Measurements from ENCODE around the gene RAB7B. TPM values are rescaled to one million over a fixed set of nuclear protein-coding genes. Genes with fewer than 3 reads are reported as not detected.
"Not testable (repeated sequence)": the region's sequence is repeated elsewhere in the genome, so short reads cannot be mapped to it uniquely, and the experiment has no call there.

RAB7B gene
- total RNA-seq, 2 experiments from 2014 or later: not detected

- DNase-seq (no peak), ATAC-seq (no peak)
- Mint-ChIP-seq H3K27me3 (peaks cover 9% of the 10 kb centered on the region), H3K27ac (no peak overlapping the region), H3K36me3 (no peaks in the 10 kb centered on the region), H3K9me3 (ENCODE audit: low read depth) (peaks cover 4% of the 10 kb centered on the region), H3K4me1 (peaks cover 9% of the 10 kb centered on the region), H3K4me3 (no peak overlapping the region)
- CTCF ChIA-PET: interaction anchor here (1.8 to 2.3 kb wide), 3 partner anchors 15 to 24 kb away, joined by 6 to 8 read pairs (median 7); no protein-coding TSS in a partner anchor
Observed at GRCh38 chr1:206000641-206001339, 2.4 kb downstream of the RAB7B start.

GRCh38 chr1:205998457-205999241 is 4.5 kb downstream of the RAB7B start:
- CTCF ChIA-PET: interaction anchor here (1.0 to 2.3 kb wide), 6 partner anchors 16 to 340 kb away, joined by 3 to 8 read pairs (median 3); no protein-coding TSS in a partner anchor
- no peaks in the 10 kb centered on the region for H3K36me3 Mint-ChIP-seq
- H3K4me1 Mint-ChIP-seq: no peaks in the 10 kb centered on the region
- no peak overlapping the region for H3K4me3 Mint-ChIP-seq
- H3K27ac Mint-ChIP-seq: no peak overlapping the region
- no peaks in the 10 kb centered on the region for H3K9me3 Mint-ChIP-seq (ENCODE audit: low read depth)
- DNase-seq (no peak), ATAC-seq (no peak)
- H3K27me3 Mint-ChIP-seq: peaks cover 14% of the 10 kb centered on the region

DNA sequence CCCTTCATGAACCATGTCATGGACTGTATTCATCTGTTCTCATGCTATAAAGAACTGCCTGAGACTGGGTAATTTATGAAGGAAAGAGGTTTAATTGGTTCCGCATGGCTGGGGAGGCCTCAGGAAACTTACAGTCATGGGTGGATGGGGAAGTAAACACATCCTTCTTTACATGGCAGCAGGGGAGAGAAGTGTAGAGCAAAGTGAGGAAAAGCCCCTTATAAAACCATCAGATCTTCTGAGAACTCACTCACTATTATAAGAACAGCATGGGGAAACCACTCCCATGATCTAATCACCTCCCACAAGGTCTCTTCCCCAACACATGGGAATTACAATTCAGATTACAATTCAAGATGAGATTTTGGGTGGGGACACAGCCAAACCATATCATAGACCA is 6.6 kb downstream of the RAB7B start:
- not testable (repeated sequence) for H3K27ac Mint-ChIP-seq; H3K9me3 Mint-ChIP-seq (ENCODE audit: low read depth); H3K36me3 Mint-ChIP-seq; ATAC-seq; H3K4me1 Mint-ChIP-seq; DNase-seq; H3K4me3 Mint-ChIP-seq
- H3K27me3 Mint-ChIP-seq: peaks cover 22% of the 10 kb centered on the region
- CTCF ChIA-PET: interaction anchor here (3.1 kb wide), 1 partner anchor 19 kb away, joined by 12 read pairs; no protein-coding TSS in a partner anchor

DNA sequence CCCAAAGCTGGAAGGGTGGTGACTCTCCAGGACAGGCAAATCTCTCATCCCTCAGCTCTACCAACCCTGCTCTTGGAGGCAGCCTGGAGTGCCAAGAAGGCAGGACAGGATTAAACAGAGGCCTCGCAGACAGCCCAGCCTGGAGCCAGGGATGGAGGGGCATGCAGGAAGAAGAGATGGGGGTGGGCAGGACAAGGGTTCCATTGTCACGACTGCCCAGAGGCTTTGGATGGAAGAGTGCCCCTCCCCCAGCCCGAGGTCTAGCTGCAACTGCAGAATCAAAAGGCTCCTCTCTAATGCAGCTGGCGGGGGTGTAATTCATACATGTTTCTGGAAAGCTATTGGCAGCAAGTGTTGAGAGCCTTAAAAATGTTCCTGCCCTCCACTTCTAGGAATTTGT is 8.8 kb downstream of the RAB7B start:
- DNase-seq: no peak
- Mint-ChIP-seq H3K36me3 (no peaks in the 10 kb centered on the region), H3K27ac (no peak overlapping the region), H3K4me3 (no peak overlapping the region), H3K4me1 (no peaks in the 10 kb centered on the region), H3K9me3 (ENCODE audit: low read depth) (no peaks in the 10 kb centered on the region), H3K27me3 (peaks cover 34% of the 10 kb centered on the region)
- CTCF ChIA-PET: interaction anchor here (1.2 to 1.5 kb wide), 2 partner anchors 112 to 202 kb away, joined by 3 read pairs; no protein-coding TSS in a partner anchor
- no peak for ATAC-seq

DNA sequence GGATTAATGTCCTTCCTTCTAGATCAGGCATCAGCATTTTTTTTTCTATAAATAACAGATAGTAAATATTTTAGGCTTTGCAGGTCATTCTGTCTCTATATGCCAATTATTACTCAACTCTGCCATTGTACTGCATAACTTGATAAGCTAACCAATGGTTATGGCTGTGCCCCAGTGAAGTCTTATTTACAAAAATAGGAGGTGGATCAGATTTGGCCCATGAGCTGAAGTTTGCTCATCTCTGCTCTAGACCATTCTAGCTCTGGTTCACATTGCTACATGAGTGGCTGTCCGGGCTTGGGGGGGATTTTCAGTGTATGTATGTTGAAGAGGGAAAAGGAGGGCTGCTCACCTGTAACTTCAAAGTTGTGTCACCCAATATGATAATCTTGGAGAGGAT is 10.1 kb downstream of the RAB7B start:
- ATAC-seq (no peak), DNase-seq (no peak)
- H3K9me3 Mint-ChIP-seq (ENCODE audit: low read depth): no peaks in the 10 kb centered on the region
- H3K27me3 Mint-ChIP-seq: peaks cover 34% of the 10 kb centered on the region
- H3K36me3 Mint-ChIP-seq: no peaks in the 10 kb centered on the region
- no peaks in the 10 kb centered on the region for H3K4me1 Mint-ChIP-seq
- no peak overlapping the region for H3K4me3 Mint-ChIP-seq
- CTCF ChIA-PET: interaction anchor here (0.8 to 2.9 kb wide), 6 partner anchors 15 to 201 kb away, joined by 3 to 10 read pairs (median 3); no protein-coding TSS in a partner anchor
- H3K27ac Mint-ChIP-seq: no peak overlapping the region

GRCh38 chr1:205992218-205992882 is 10.8 kb downstream of the RAB7B start:
- no peak for ATAC-seq
- peaks cover 29% of the 10 kb centered on the region for H3K27me3 Mint-ChIP-seq
- DNase-seq: no peak
- no peaks in the 10 kb centered on the region for H3K36me3 Mint-ChIP-seq
- H3K27ac Mint-ChIP-seq: no peak overlapping the region
- H3K9me3 Mint-ChIP-seq (ENCODE audit: low read depth): no peaks in the 10 kb centered on the region
- CTCF ChIA-PET: interaction anchor here (0.8 to 2.9 kb wide), 3 partner anchors 15 to 20 kb away, joined by 3 to 10 read pairs (median 3); no protein-coding TSS in a partner anchor
- H3K4me1 Mint-ChIP-seq: no peaks in the 10 kb centered on the region
- no peak overlapping the region for H3K4me3 Mint-ChIP-seq

- Mint-ChIP-seq H3K36me3 (no peaks in the 10 kb centered on the region), H3K9me3 (ENCODE audit: low read depth) (no peaks in the 10 kb centered on the region), H3K4me1 (no peaks in the 10 kb centered on the region), H3K4me3 (no peak overlapping the region), H3K27ac (no peak overlapping the region), H3K27me3 (peaks cover 25% of the 10 kb centered on the region)
- ATAC-seq: no peak
- no peak for DNase-seq
- CTCF ChIA-PET: interaction anchor here (1.5 to 2.9 kb wide), 2 partner anchors 11 to 14 kb away, joined by 3 to 10 read pairs; no protein-coding TSS in a partner anchor
Observed at GRCh38 chr1:205991237-205991636, 12.0 kb downstream of the RAB7B start.

DNA sequence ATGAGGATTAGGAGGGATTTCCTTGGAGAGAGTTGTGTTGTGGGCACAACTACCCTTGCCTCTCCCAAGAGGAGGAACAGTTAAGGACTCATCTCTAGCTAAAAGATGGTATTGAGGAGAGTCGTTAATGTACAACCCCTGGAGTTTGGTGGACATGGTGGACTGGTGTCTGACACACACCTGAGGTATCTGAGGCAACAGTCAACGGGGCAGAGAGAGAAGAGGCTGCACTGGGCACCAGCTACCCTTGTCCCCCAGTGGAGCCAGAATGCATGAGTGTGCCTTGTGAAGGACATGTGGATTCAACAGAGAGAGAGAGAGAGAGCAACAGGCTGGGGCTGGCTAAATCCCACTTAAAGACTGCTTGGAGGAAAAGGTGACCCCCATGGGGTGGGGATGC is 13.0 kb downstream of the RAB7B start:
- Mint-ChIP-seq H3K4me1 (no peaks in the 10 kb centered on the region), H3K4me3 (no peak overlapping the region), H3K27me3 (peaks cover 25% of the 10 kb centered on the region), H3K9me3 (ENCODE audit: low read depth) (no peaks in the 10 kb centered on the region), H3K36me3 (no peaks in the 10 kb centered on the region), H3K27ac (no peak overlapping the region)
- CTCF ChIA-PET: interaction anchor here (1.5 kb wide), 1 partner anchor 10 kb away, joined by 3 read pairs; no protein-coding TSS in a partner anchor
- ATAC-seq: no peak
- DNase-seq: no peak

DNA sequence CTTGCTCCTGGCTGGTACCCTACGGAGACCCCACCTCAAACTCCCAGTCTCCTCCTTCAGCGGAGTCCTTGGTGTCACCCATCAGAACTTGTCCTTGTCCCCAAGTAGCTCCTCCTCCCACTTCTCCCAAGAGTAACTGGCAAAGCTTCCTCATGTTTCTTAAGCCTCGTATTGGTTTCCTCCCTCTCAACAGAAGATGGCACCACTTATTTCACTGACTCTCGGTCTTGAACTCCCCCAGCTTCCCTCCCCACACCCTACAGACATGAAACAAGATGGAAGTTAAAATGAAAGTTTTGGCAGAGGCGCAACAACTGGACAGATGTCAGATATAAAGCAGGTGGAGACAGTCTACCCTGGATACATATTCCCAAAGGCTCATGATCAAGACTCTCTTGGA is 13.4 kb downstream of the RAB7B start:
- H3K9me3 Mint-ChIP-seq (ENCODE audit: low read depth): no peaks in the 10 kb centered on the region
- CTCF ChIA-PET: no interaction called here
- no peak for ATAC-seq
- no peaks in the 10 kb centered on the region for H3K36me3 Mint-ChIP-seq
- H3K27me3 Mint-ChIP-seq: peaks cover 24% of the 10 kb centered on the region
- no peaks in the 10 kb centered on the region for H3K4me1 Mint-ChIP-seq
- no peak overlapping the region for H3K4me3 Mint-ChIP-seq
- H3K27ac Mint-ChIP-seq: no peak overlapping the region
- no peak for DNase-seq

DNA sequence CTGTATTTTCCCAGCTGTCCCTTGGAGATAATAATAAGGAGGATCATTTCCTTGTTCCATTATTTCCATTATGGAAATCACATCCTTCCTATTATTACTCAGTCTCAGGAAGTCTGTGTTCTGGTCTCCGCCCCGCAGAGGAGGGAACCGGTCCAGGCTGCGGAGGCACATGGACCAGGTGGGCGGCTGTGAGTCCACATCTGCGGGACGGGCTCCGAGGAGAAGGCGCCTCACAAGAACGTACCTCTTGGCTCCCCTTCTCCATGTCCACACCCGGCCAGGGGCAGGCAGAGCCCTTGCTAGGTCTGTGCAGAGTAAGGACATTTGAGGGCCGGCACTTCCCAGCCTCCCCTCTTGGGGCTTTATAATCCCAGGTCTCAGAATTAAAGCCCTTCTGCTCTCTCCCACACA is 14.6 kb downstream of the RAB7B start:
- Mint-ChIP-seq H3K4me3 (no peak overlapping the region), H3K9me3 (ENCODE audit: low read depth) (no peaks in the 10 kb centered on the region), H3K27me3 (peaks cover 20% of the 10 kb centered on the region), H3K27ac (no peak overlapping the region), H3K36me3 (no peaks in the 10 kb centered on the region), H3K4me1 (no peaks in the 10 kb centered on the region)
- no peak for DNase-seq
- CTCF ChIA-PET: interaction anchor here (3.2 kb wide), 1 partner anchor 11 kb away, joined by 21 read pairs; no protein-coding TSS in a partner anchor
- ATAC-seq: no peak

DNA sequence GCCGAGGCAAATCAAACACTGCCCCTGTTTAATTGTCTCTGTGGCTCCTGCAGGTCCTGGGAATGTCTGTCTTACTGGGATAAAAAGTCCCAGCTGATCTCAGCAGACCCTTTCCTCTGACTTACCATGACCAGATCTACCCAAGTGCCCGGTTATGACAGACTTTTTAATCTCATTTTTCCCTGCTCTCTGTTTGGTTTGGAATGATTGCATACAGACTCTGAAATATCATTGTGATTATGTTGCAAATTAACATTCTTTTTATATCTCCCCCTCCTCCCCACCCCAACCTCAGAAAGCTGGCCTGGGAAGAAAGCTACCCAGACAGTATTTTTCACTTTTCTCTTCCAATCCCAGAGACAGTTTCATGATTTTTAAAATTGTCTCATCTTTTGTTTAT is 16.3 kb downstream of the RAB7B start:
- H3K4me3 Mint-ChIP-seq: no peak overlapping the region
- H3K4me1 Mint-ChIP-seq: no peaks in the 10 kb centered on the region
- CTCF ChIA-PET: interaction anchor here (1.1 to 3.2 kb wide), 5 partner anchors 9 to 195 kb away, joined by 3 to 21 read pairs (median 5); no protein-coding TSS in a partner anchor
- H3K27me3 Mint-ChIP-seq: peaks cover 15% of the 10 kb centered on the region
- no peaks in the 10 kb centered on the region for H3K9me3 Mint-ChIP-seq (ENCODE audit: low read depth)
- DNase-seq (no peak), ATAC-seq (no peak)
- no peaks in the 10 kb centered on the region for H3K36me3 Mint-ChIP-seq
- no peak overlapping the region for H3K27ac Mint-ChIP-seq

DNA sequence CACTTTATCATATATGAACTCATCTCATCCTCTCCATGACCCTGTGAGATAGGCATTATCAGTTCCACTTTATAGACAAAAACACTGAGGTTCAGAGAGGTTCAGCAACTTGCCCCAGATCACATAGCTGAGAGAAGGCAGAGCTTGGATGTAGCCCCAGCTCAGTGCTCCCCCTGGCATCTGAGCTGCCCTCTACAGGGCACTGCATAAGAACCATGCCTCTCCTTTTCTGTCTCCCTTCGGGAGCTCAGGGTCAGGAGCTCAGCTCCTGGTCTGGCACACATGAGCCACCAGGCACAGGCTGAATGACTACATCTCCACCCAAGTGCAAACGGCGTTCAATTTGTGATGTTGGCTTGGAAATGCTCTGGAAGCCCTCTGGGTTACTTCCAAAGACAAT is 16.9 kb downstream of the RAB7B start:
- H3K4me1 Mint-ChIP-seq: no peaks in the 10 kb centered on the region
- H3K9me3 Mint-ChIP-seq (ENCODE audit: low read depth): no peaks in the 10 kb centered on the region
- peaks cover 9% of the 10 kb centered on the region for H3K27me3 Mint-ChIP-seq
- no peaks in the 10 kb centered on the region for H3K36me3 Mint-ChIP-seq
- no peak overlapping the region for H3K27ac Mint-ChIP-seq
- ATAC-seq (no peak), DNase-seq (no peak)
- H3K4me3 Mint-ChIP-seq: no peak overlapping the region
- CTCF ChIA-PET: interaction anchor here (1.1 to 4.1 kb wide), 5 partner anchors 9 to 194 kb away, joined by 4 to 35 read pairs (median 6); no protein-coding TSS in a partner anchor
